Keratinocyte (primary cell): Measurements from ENCODE around the gene SLBP. TPM values are rescaled to one million over a fixed set of nuclear protein-coding genes. Genes with fewer than 3 reads are reported as not detected.

ENCODE experiments used
- DNase-seq: peaks from one replicate; pipeline ENCODE4 v3.0.0-alpha.2; 2011; ENCODE audit warnings: low read depth, missing footprints, low spot score
- FAIRE-seq: peaks from 2 replicates; lab custom pipeline; 2011; peaks lifted over from hg19 to GRCh38; lab: Jason Lieb, UNC
- H2AFZ ChIP-seq: 2 replicates; pipeline ENCODE4 v1.6.0; 2012; ENCODE audit warnings: low read length, control low read depth, inconsistent platforms; ENCODE audit not compliant: control insufficient read depth
- H3K27ac ChIP-seq: 2 replicates; pipeline ENCODE4 v1.5.1; 2011; ENCODE audit warnings: low read length; ENCODE audit not compliant: control insufficient read depth, insufficient read depth
- H3K27me3 ChIP-seq: 3 replicates; pipeline ENCODE4 v1.6.0; 2011; ENCODE audit warnings: low read length; ENCODE audit not compliant: control insufficient read depth, insufficient read depth; ENCODE audit errors: extremely low read depth
- H3K36me3 ChIP-seq, 2 experiments: 2 replicates in 1 of 2; 3 replicates in 1 of 2; pipeline ENCODE4 v1.5.1; 2011; ENCODE audit warnings: low read length in 2 of 2, mild to moderate bottlenecking in 1 of 2; ENCODE audit not compliant: control insufficient read depth in 2 of 2, insufficient read depth in 2 of 2; ENCODE audit errors: extremely low read depth in 1 of 2
- H3K4me1 ChIP-seq: 3 replicates; pipeline ENCODE4 v1.5.1; 2011; ENCODE audit warnings: low read length; ENCODE audit not compliant: control insufficient read depth, insufficient read depth; ENCODE audit errors: extremely low read depth
- H3K4me2 ChIP-seq: 3 replicates; pipeline ENCODE4 v1.6.0; 2011; ENCODE audit warnings: low read depth, low read length; ENCODE audit not compliant: control insufficient read depth, insufficient read depth; ENCODE audit errors: extremely low read depth
- H3K4me3 ChIP-seq, 3 experiments: fragments of 200-600 bp in 1 of 3; sonication (generic) in 1 of 3; 2 replicates in 2 of 3; 3 replicates in 1 of 3; pipeline ENCODE4 v1.5.1; 2011 to 2016; ENCODE audit warnings: low read length in 3 of 3, mild to moderate bottlenecking in 3 of 3, control low read depth in 2 of 3, inconsistent platforms in 1 of 3, low read depth in 1 of 3, mixed read lengths in 1 of 3, mixed run types in 1 of 3, moderate library complexity in 1 of 3; ENCODE audit not compliant: control insufficient read depth in 2 of 3, insufficient read depth in 2 of 3; ENCODE audit errors: extremely low read depth in 1 of 3
- H3K79me2 ChIP-seq: 2 replicates; pipeline ENCODE4 v1.6.0; 2012; ENCODE audit warnings: low read length; ENCODE audit not compliant: control insufficient read depth, insufficient read depth
- H3K9ac ChIP-seq: 3 replicates; pipeline ENCODE4 v1.6.0; 2011; ENCODE audit warnings: low read length; ENCODE audit not compliant: control insufficient read depth, insufficient read depth; ENCODE audit errors: extremely low read depth
- H3K9me1 ChIP-seq: 3 replicates; pipeline ENCODE4 v1.6.0; 2011; ENCODE audit warnings: low read length; ENCODE audit not compliant: control insufficient read depth, insufficient read depth; ENCODE audit errors: extremely low read depth
- H3K9me3 ChIP-seq: 2 replicates; pipeline ENCODE4 v1.5.1; 2012; ENCODE audit warnings: low read depth, low read length; ENCODE audit not compliant: control insufficient read depth
- H4K20me1 ChIP-seq: 3 replicates; pipeline ENCODE4 v1.6.0; 2011; ENCODE audit warnings: low read length; ENCODE audit not compliant: control insufficient read depth, insufficient read depth; ENCODE audit errors: extremely low read depth
- EZH2 ChIP-seq: IDR thresholded peaks from one replicate; pipeline ENCODE4 v1.6.1; 2012; ENCODE audit warnings: inconsistent platforms, mild to moderate bottlenecking, low read length, moderate library complexity
- dilution Hi-C: fragments of 300-500 bp; cut with MboI; formaldehyde crosslinking; loops from one replicate; pipeline ENCODE4 v1.7.0; 2020; ENCODE audit warnings: low sequenced_read_pairs; ENCODE audit not compliant: extremely low pct_ligation_motif_present
- polyA plus RNA-seq, 5 experiments: library from polyadenylated mRNA; depleted of rRNA in 3 of 5; stranded (reverse) in 3 of 5; stranded (forward) in 1 of 5; unstranded in 1 of 5; fragments of >200 nt; gene quantifications; 1 replicate in 1 of 5; 2 replicates in 3 of 5; 3 replicates in 1 of 5; pipeline versions ENCODE4 v1.2.1 to v1.2.3, GENCODE V29; 2011 to 2012; ENCODE audit warnings: missing spikeins in 2 of 5, low read depth in 1 of 5, low replicate concordance in 1 of 5
- TF ChIP-seq, protein P1 (sequence below), 3 experiments: IDR thresholded peaks in 1 of 3; conservative IDR thresholded peaks in 1 of 3; optimal IDR thresholded peaks in 1 of 3; 2 replicates in 2 of 3; 3 replicates in 1 of 3; pipeline versions ENCODE3 to v1.5.1; 2011; ENCODE audit warnings: low read length in 3 of 3, mild to moderate bottlenecking in 3 of 3, moderate library complexity in 2 of 3, control low read depth in 1 of 3, inconsistent platforms in 1 of 3; ENCODE audit not compliant: insufficient read depth in 2 of 3; ENCODE audit errors: extremely low read depth in 1 of 3

Gene SLBP
- polyA plus RNA-seq, 1 donor (not counting 4 experiments of a cell fraction or from before 2014, with no cell fraction given) = 90.6 TPM

DNA sequence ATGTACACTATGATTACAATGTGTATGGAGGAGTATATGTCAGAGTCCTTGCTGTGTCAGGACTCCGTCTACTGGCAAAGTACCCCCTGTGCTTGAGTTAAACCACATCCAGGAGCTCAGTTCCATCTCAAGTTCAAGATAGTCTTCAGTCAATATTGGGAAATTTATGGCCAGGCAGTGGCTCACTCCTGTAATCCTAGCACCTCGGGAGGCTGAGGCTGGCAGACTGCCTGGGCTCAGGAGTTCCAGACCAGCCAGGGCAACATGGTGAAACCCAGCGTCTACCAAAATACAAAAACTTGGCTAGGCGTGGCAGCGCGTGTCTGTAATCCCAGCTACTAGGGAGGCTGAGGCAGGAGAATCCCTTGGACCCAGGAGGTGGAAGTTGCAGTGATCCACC, 5.8 kb downstream of the SLBP start:
- TF ChIP-seq, protein P1, sequence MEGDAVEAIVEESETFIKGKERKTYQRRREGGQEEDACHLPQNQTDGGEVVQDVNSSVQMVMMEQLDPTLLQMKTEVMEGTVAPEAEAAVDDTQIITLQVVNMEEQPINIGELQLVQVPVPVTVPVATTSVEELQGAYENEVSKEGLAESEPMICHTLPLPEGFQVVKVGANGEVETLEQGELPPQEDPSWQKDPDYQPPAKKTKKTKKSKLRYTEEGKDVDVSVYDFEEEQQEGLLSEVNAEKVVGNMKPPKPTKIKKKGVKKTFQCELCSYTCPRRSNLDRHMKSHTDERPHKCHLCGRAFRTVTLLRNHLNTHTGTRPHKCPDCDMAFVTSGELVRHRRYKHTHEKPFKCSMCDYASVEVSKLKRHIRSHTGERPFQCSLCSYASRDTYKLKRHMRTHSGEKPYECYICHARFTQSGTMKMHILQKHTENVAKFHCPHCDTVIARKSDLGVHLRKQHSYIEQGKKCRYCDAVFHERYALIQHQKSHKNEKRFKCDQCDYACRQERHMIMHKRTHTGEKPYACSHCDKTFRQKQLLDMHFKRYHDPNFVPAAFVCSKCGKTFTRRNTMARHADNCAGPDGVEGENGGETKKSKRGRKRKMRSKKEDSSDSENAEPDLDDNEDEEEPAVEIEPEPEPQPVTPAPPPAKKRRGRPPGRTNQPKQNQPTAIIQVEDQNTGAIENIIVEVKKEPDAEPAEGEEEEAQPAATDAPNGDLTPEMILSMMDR (optimal IDR thresholded peaks at IDR 0.05 in 1 of 3, IDR thresholded peaks at IDR 0.05 in 1 of 3, conservative IDR thresholded peaks at IDR 0.05 in 1 of 3; ENCODE audit: extremely low read depth in 1 of 3, insufficient read depth in 2 of 3, low read length in 3 of 3) = no peak
- TF ChIP-seq EZH2 = no peak
- Histone ChIP-seq H3K79me2 (peaks cover 94% of the 10 kb centered on the region), H4K20me1 (peaks cover 19% of the 10 kb centered on the region), H3K4me2 (no peak overlapping the region), H3K27me3 (no peaks in the 10 kb centered on the region), H3K9me3 (no peaks in the 10 kb centered on the region), H3K9ac (no peak overlapping the region), H3K4me1 (peaks cover 19% of the 10 kb centered on the region), H3K27ac (no peak overlapping the region), H3K36me3 (peaks cover 9 to 48% of the 10 kb centered on the region in 2 experiments), H2AFZ (no peak overlapping the region), H3K9me1 (peaks cover 2% of the 10 kb centered on the region), H3K4me3 (no peak overlapping the region)
- dilution Hi-C loops = no loop called here
- DNase-seq (no peak), FAIRE-seq (no peak)

DNA sequence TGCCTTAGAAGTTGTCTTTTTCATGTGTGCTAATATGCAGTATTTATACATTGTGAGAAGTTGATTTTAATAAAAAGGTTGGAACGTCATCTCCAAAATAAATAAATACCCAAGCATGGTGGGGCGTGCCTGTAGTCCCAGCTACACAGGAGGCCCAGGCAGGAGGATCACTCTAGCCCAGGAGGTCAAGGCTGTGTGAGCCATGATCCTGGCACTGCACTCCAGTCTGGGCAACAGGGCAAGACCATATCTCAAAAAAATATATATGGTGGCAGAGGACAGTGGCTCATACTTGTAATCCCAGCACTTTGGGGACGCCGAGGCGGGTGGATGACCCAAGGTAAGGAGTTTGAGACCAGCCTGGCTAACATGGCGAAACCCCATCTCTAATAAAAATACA, 6.4 kb downstream of the SLBP start:
- no peaks in the 10 kb centered on the region for H3K27me3 ChIP-seq
- no peak for DNase-seq
- H3K4me2 ChIP-seq = no peak overlapping the region
- no peaks in the 10 kb centered on the region for H3K9me3 ChIP-seq
- FAIRE-seq = no peak
- peaks cover 19% of the 10 kb centered on the region for H4K20me1 ChIP-seq
- no peak for TF ChIP-seq EZH2
- TF ChIP-seq, protein P1 (optimal IDR thresholded peaks at IDR 0.05 in 1 of 3, IDR thresholded peaks at IDR 0.05 in 1 of 3, conservative IDR thresholded peaks at IDR 0.05 in 1 of 3; ENCODE audit: extremely low read depth in 1 of 3, insufficient read depth in 2 of 3, low read length in 3 of 3) = no peak
- peaks cover 2% of the 10 kb centered on the region for H3K9me1 ChIP-seq
- peaks cover 94% of the 10 kb centered on the region for H3K79me2 ChIP-seq
- no peak overlapping the region for H2AFZ ChIP-seq
- H3K4me3 ChIP-seq = no peak overlapping the region
- H3K36me3 ChIP-seq = peaks cover 10 to 51% of the 10 kb centered on the region in 2 experiments
- H3K9ac ChIP-seq = no peak overlapping the region
- dilution Hi-C loops = no loop called here
- H3K4me1 ChIP-seq = peaks cover 17% of the 10 kb centered on the region
- H3K27ac ChIP-seq = no peak overlapping the region
